Effector memory CD4-positive, alpha-beta T cell (primary cell): ENCODE results near the gene MKNK1.

Experiments used
- DNase-seq, 3 donors: peaks; one replicate each; pipeline ENCODE4 v3.0.0-alpha.2; 2020
- H3K27ac ChIP-seq: 2 replicates; pipeline ENCODE4 v1.7.0; 2013; ENCODE audit warnings: mild to moderate bottlenecking, low read length, moderate library complexity; ENCODE audit not compliant: insufficient read depth, poor library complexity, severe bottlenecking
- H3K27me3 ChIP-seq: replicated peaks from 2 replicates; pipeline ENCODE4 v1.7.0; 2013; ENCODE audit warnings: mild to moderate bottlenecking, low read length; ENCODE audit not compliant: insufficient read depth, control insufficient read depth, poor library complexity, severe bottlenecking
- H3K36me3 ChIP-seq: 2 replicates; pipeline ENCODE4 v1.7.0; 2013; ENCODE audit warnings: mild to moderate bottlenecking, low read length, moderate library complexity; ENCODE audit not compliant: control insufficient read depth, insufficient read depth
- H3K4me1 ChIP-seq: 2 replicates; pipeline ENCODE4 v1.7.0; 2013; ENCODE audit warnings: low read length, mild to moderate bottlenecking; ENCODE audit not compliant: control insufficient read depth, insufficient read depth, poor library complexity, severe bottlenecking
- H3K4me3 ChIP-seq: 2 replicates; pipeline ENCODE4 v1.7.0; 2013; ENCODE audit warnings: low read length, low read depth, mild to moderate bottlenecking; ENCODE audit not compliant: insufficient read depth, poor library complexity, severe bottlenecking
- H3K9me3 ChIP-seq: 2 replicates; pipeline ENCODE4 v1.7.0; 2013; ENCODE audit warnings: mild to moderate bottlenecking, low read length, moderate library complexity; ENCODE audit not compliant: control insufficient read depth

The MKNK1 gene

GRCh38 chr1:46515576-46515975, 88.5 kb downstream of the MKNK1 start:
- Histone ChIP-seq H3K27me3 (peaks cover 4% of the 10 kb centered on the region), H3K4me3 (no peak overlapping the region), H3K36me3 (no peaks in the 10 kb centered on the region), H3K9me3 (no peaks in the 10 kb centered on the region), H3K27ac (no peak overlapping the region), H3K4me1 (peaks cover 3% of the 10 kb centered on the region)
- DNase-seq: no peak

GRCh38 chr1:46513536-46513935, 90.5 kb downstream of the MKNK1 start:
- peaks cover 3% of the 10 kb centered on the region for H3K4me1 ChIP-seq
- no peaks in the 10 kb centered on the region for H3K9me3 ChIP-seq
- peaks cover 4% of the 10 kb centered on the region for H3K27me3 ChIP-seq
- H3K36me3 ChIP-seq: no peaks in the 10 kb centered on the region
- no peak overlapping the region for H3K27ac ChIP-seq
- DNase-seq: no peak
- H3K4me3 ChIP-seq: no peak overlapping the region

GRCh38 chr1:46512792-46513190, 91.3 kb downstream of the MKNK1 start:
- DNase-seq: no peak
- Histone ChIP-seq H3K27me3 (peaks cover 4% of the 10 kb centered on the region), H3K27ac (no peak overlapping the region), H3K4me3 (no peak overlapping the region), H3K9me3 (no peaks in the 10 kb centered on the region), H3K36me3 (no peaks in the 10 kb centered on the region), H3K4me1 (peaks cover 3% of the 10 kb centered on the region)

GRCh38 chr1:46512135-46512791, 91.8 kb downstream of the MKNK1 start:
- DNase-seq: no peak
- no peak overlapping the region for H3K27ac ChIP-seq
- H3K27me3 ChIP-seq: peaks cover 4% of the 10 kb centered on the region
- no peaks in the 10 kb centered on the region for H3K36me3 ChIP-seq
- H3K4me1 ChIP-seq: peaks cover 3% of the 10 kb centered on the region
- H3K9me3 ChIP-seq: no peaks in the 10 kb centered on the region
- no peak overlapping the region for H3K4me3 ChIP-seq

- DNase-seq: no peak
- H3K27me3 ChIP-seq: peaks cover 4% of the 10 kb centered on the region
- H3K4me3 ChIP-seq: no peak overlapping the region
- no peaks in the 10 kb centered on the region for H3K36me3 ChIP-seq
- no peaks in the 10 kb centered on the region for H3K4me1 ChIP-seq
- H3K9me3 ChIP-seq: no peaks in the 10 kb centered on the region
- H3K27ac ChIP-seq: no peak overlapping the region
Measured at GRCh38 chr1:46510998-46511365, 93.1 kb downstream of the MKNK1 start.

GRCh38 chr1:46510341-46510997, 93.6 kb downstream of the MKNK1 start:
- Histone ChIP-seq H3K4me3 (no peak overlapping the region), H3K27me3 (peaks cover 4% of the 10 kb centered on the region)

GRCh38 chr1:46508757-46509156, 95.3 kb downstream of the MKNK1 start:
- Histone ChIP-seq H3K4me1 (no peaks in the 10 kb centered on the region), H3K4me3 (no peak overlapping the region), H3K27ac (no peak overlapping the region), H3K27me3 (peaks cover 4% of the 10 kb centered on the region), H3K36me3 (no peaks in the 10 kb centered on the region), H3K9me3 (no peaks in the 10 kb centered on the region)
- no peak for DNase-seq

More at GRCh38 chr1:46510341-46510997, 93.6 kb downstream of the MKNK1 start:
- no peaks in the 10 kb centered on the region for H3K36me3 ChIP-seq
- DNase-seq: no peak
- no peaks in the 10 kb centered on the region for H3K4me1 ChIP-seq
- no peaks in the 10 kb centered on the region for H3K9me3 ChIP-seq
- H3K27ac ChIP-seq: no peak overlapping the region
